ENCODE measurements around the gene ZGRF1. TPM values are rescaled to one million over a fixed set of nuclear protein-coding genes. Genes with fewer than 3 reads are reported as not detected.
"Not testable (repeated sequence)": the region's sequence is repeated elsewhere in the genome, so short reads cannot be mapped to it uniquely, and the experiment has no call there.

ZGRF1 gene
- total and polyA plus RNA-seq, 3 experiments from 2014 or later, result 0.92 to 26.9 (median 22.9) TPM

DNA sequence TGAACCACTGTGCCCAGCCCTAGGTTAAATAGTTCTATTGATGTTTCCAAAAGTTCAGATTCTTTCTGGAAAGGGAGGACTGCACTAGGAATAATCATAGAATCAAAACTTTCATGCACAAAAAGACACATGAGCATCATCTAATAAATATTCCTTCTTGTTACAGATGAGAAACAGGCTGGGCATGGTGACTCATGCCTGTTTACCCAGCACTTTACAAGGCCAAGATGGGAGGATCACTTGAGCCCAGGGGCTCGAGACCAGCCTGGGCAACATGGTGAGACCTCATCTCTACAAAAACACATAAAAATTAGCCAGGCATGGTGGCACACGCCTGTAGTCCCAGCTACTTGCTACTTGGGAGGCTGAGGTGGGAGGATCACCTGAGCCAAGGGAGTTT, 27.9 kb upstream of the ZGRF1 start:
- Mint-ChIP-seq H3K9me3 (no peaks in the 10 kb centered on the region), H3K36me3 (peaks cover 0 to 5% (median 1%) of the 10 kb centered on the region in 3 donors)
- CTCF ChIA-PET, result no interaction called here

DNA sequence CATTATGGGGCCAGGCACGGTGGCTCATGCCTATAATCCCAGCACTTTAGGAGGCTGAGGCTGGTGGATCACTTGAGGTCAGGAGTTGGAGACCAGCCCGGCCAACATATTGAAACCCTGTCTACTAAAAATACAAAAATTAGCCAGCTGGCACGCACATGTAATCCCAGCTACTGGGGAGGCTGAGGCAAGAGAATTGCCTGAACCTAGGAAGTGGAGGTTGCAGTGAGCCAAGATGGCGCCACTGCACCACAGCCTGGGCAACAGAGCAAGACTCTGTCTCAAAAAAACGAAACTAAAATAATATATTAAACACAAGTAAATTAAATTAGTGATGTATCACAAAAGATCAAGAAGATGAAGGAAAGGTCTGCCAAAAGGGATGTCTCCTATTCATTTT, 19.4 kb upstream of the ZGRF1 start:
- POLR2A ChIA-PET; H3K4me3 Mint-ChIP-seq; H3K27ac Mint-ChIP-seq; H3K4me1 ChIP-seq (ENCODE audit: insufficient read depth, low read length); H3K27ac ChIP-seq (ENCODE audit: low read depth, low read length); H3K4me1 Mint-ChIP-seq; H3K4me3 ChIP-seq (ENCODE audit: low read length); H3K9me3 Mint-ChIP-seq; H3K27me3 Mint-ChIP-seq; DNase-seq; H3K36me3 ChIP-seq (ENCODE audit: insufficient read depth, low read length); H3K27me3 ChIP-seq (ENCODE audit: insufficient read depth, low read length, poor library complexity, severe bottlenecking); H3K9me3 ChIP-seq (ENCODE audit: low read length): not testable (repeated sequence)
- CTCF ChIA-PET, result interaction anchor here (0.9 to 2.0 kb wide), 3 partner anchors 7 to 107 kb away, joined by 3 to 5 read pairs (median 3); no protein-coding TSS in a partner anchor
- H3K36me3 Mint-ChIP-seq, result peaks cover 15 to 68% (median 17%) of the 10 kb centered on the region in 3 donors

More for the DNA sequence above, 27.9 kb upstream of the ZGRF1 start:
- no peaks in the 10 kb centered on the region for H3K27me3 ChIP-seq (ENCODE audit: insufficient read depth, low read length, poor library complexity, severe bottlenecking)
- Mint-ChIP-seq H3K4me3 (no peak overlapping the region), H3K27ac (peak overlapping the region in 1 of 8 donors; percentile 4), H3K27me3 (peaks cover 0 to 1% of the 10 kb centered on the region in 2 donors), H3K4me1 (no peaks in the 10 kb centered on the region)
- POLR2A ChIA-PET, result interaction anchor here (0.6 kb wide), 1 partner anchor 37 kb away, joined by 3 read pairs; no protein-coding TSS in a partner anchor
- DNase-seq, result no peak
- no peaks in the 10 kb centered on the region for H3K9me3 ChIP-seq (ENCODE audit: low read length)
- H3K4me3 ChIP-seq (ENCODE audit: low read length), result no peak overlapping the region
- no peaks in the 10 kb centered on the region for H3K4me1 ChIP-seq (ENCODE audit: insufficient read depth, low read length)
- H3K36me3 ChIP-seq (ENCODE audit: insufficient read depth, low read length), result no peaks in the 10 kb centered on the region
- H3K27ac ChIP-seq (ENCODE audit: low read depth, low read length), result no peak overlapping the region

- DNase-seq, result no peak
- Mint-ChIP-seq H3K36me3 (peaks cover 16 to 74% (median 17%) of the 10 kb centered on the region in 3 donors), H3K4me3 (no peak overlapping the region), H3K4me1 (no peaks in the 10 kb centered on the region), H3K9me3 (no peaks in the 10 kb centered on the region), H3K27me3 (no peaks in the 10 kb centered on the region), H3K27ac (no peak overlapping the region)
- CTCF ChIA-PET, result interaction anchor here (0.9 to 2.0 kb wide), 2 partner anchors 8 to 9 kb away, joined by 3 to 5 read pairs; no protein-coding TSS in a partner anchor
- H3K36me3 ChIP-seq (ENCODE audit: insufficient read depth, low read length), result peaks cover 13% of the 10 kb centered on the region
- no peaks in the 10 kb centered on the region for H3K4me1 ChIP-seq (ENCODE audit: insufficient read depth, low read length)
- no peaks in the 10 kb centered on the region for H3K9me3 ChIP-seq (ENCODE audit: low read length)
- no peak overlapping the region for H3K27ac ChIP-seq (ENCODE audit: low read depth, low read length)
- H3K4me3 ChIP-seq (ENCODE audit: low read length), result no peak overlapping the region
- H3K27me3 ChIP-seq (ENCODE audit: insufficient read depth, low read length, poor library complexity, severe bottlenecking), result no peaks in the 10 kb centered on the region
- POLR2A ChIA-PET, result no interaction called here
Measured at GRCh38 chr4:112655270-112655669, 18.6 kb upstream of the ZGRF1 start.

DNA sequence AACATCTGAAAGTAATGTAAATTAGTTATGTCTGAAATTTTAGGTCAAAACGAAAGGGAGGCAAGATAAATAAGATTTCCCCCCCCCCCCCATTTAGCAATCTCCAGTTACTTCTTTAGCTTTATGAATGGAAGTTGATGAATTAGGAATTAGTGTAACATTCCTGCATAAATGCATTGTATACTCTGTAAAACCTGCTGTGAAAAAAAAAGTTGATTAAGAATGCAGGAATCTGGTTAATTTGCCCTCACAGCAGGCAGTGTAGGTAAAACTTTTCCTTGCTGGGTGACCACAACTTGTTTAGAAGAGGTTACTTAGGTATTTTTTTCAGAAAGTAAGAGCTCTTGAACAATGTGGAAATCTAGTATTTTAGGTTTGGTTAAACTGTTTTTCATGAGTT, 15.5 kb upstream of the ZGRF1 start:
- H3K27me3 ChIP-seq (ENCODE audit: insufficient read depth, low read length, poor library complexity, severe bottlenecking), result no peaks in the 10 kb centered on the region
- POLR2A ChIA-PET, result no interaction called here
- H3K36me3 Mint-ChIP-seq, result peaks cover 13 to 79% (median 14%) of the 10 kb centered on the region in 3 donors
- no peaks in the 10 kb centered on the region for H3K4me1 ChIP-seq (ENCODE audit: insufficient read depth, low read length)
- H3K27me3 Mint-ChIP-seq, result no peaks in the 10 kb centered on the region
- no peak overlapping the region for H3K4me3 Mint-ChIP-seq
- no peaks in the 10 kb centered on the region for H3K4me1 Mint-ChIP-seq
- no peak overlapping the region for H3K4me3 ChIP-seq (ENCODE audit: low read length)
- peaks cover 21% of the 10 kb centered on the region for H3K36me3 ChIP-seq (ENCODE audit: insufficient read depth, low read length)
- no peak overlapping the region for H3K27ac Mint-ChIP-seq
- H3K9me3 Mint-ChIP-seq, result no peaks in the 10 kb centered on the region
- CTCF ChIA-PET, result no interaction called here
- no peak overlapping the region for H3K27ac ChIP-seq (ENCODE audit: low read depth, low read length)
- no peak for DNase-seq
- H3K9me3 ChIP-seq (ENCODE audit: low read length), result no peaks in the 10 kb centered on the region

DNA sequence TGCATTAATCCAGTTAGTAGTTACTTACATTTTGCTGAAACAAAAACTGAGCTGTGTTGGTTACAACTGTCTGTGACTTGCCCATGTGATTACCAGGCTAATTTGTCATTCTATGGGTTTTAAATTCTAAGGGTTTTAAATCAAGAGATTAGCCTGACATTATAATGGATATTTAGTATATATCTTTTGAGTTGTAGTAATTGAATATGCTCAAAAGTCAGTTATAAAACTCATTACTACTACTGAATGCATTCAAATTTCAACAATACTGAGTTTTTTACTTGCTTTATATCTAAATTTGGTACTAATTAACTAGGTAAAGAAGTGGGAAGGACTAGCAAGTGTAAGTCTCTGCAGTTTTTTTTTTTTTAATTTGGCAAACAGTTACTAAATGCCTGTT, 14.9 kb upstream of the ZGRF1 start:
- Histone ChIP-seq H3K27me3 (ENCODE audit: insufficient read depth, low read length, poor library complexity, severe bottlenecking) (no peaks in the 10 kb centered on the region), H3K27ac (ENCODE audit: low read depth, low read length) (no peak overlapping the region), H3K4me3 (ENCODE audit: low read length) (no peak overlapping the region), H3K9me3 (ENCODE audit: low read length) (no peaks in the 10 kb centered on the region), H3K4me1 (ENCODE audit: insufficient read depth, low read length) (no peaks in the 10 kb centered on the region), H3K36me3 (ENCODE audit: insufficient read depth, low read length) (peaks cover 27% of the 10 kb centered on the region)
- POLR2A ChIA-PET, result no interaction called here
- no peak overlapping the region for H3K27ac Mint-ChIP-seq
- H3K9me3 Mint-ChIP-seq, result no peaks in the 10 kb centered on the region
- H3K36me3 Mint-ChIP-seq, result peaks cover 17 to 80% (median 20%) of the 10 kb centered on the region in 3 donors
- CTCF ChIA-PET, result no interaction called here
- DNase-seq, result no peak
- H3K4me1 Mint-ChIP-seq, result no peaks in the 10 kb centered on the region
- H3K27me3 Mint-ChIP-seq, result no peaks in the 10 kb centered on the region
- H3K4me3 Mint-ChIP-seq, result no peak overlapping the region

DNA sequence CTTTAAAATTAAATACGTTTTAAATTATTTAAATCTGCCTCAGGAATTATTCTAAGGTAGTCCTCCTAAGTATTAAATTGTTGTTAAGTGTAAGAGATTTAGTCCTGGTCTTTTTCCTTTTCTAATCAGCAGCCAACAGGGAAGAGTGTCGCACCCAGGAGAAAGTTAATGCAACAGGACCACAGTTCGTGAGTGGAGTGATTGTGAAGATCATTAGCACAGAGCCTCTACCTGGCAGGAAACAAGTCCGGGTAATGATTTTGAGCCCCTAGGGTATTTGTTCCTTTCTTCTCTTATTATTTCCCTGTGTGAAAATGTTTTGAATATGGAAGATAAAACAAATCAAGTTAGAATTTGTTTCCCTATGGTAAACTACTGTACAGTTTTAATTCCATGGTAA, 13.6 kb upstream of the ZGRF1 start:
- Histone ChIP-seq H3K9me3 (ENCODE audit: low read length) (no peaks in the 10 kb centered on the region), H3K27ac (ENCODE audit: low read depth, low read length) (no peak overlapping the region), H3K27me3 (ENCODE audit: insufficient read depth, low read length, poor library complexity, severe bottlenecking) (no peaks in the 10 kb centered on the region), H3K36me3 (ENCODE audit: insufficient read depth, low read length) (peaks cover 36% of the 10 kb centered on the region), H3K4me1 (ENCODE audit: insufficient read depth, low read length) (no peaks in the 10 kb centered on the region), H3K4me3 (ENCODE audit: low read length) (no peak overlapping the region)
- Mint-ChIP-seq H3K27ac (peak overlapping the region in 1 of 8 donors; percentile 4), H3K4me1 (no peaks in the 10 kb centered on the region), H3K9me3 (no peaks in the 10 kb centered on the region), H3K4me3 (no peak overlapping the region), H3K27me3 (no peaks in the 10 kb centered on the region), H3K36me3 (peaks cover 13 to 79% (median 17%) of the 10 kb centered on the region in 3 donors)
- no peak for DNase-seq
- POLR2A ChIA-PET, result no interaction called here
- CTCF ChIA-PET, result no interaction called here

DNA sequence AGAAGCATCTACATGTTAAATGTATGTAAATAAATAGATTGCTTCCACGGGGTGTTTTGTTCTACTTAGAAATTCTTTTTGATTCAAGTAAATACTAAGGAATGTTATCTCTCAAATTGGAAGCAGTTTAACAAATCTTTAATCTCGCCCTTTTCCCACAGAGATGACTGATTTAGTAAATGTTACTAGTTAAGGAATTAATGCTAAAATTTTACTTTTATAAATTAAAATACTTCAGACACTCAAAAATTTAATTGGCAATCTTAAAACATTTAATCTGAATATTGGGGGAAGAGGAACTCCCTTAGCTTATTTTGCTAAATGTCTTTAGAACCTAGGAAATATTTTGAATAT, 12.3 kb upstream of the ZGRF1 start:
- Histone ChIP-seq H3K9me3 (ENCODE audit: low read length) (no peaks in the 10 kb centered on the region), H3K27ac (ENCODE audit: low read depth, low read length) (no peak overlapping the region), H3K4me3 (ENCODE audit: low read length) (no peak overlapping the region), H3K4me1 (ENCODE audit: insufficient read depth, low read length) (no peaks in the 10 kb centered on the region), H3K27me3 (ENCODE audit: insufficient read depth, low read length, poor library complexity, severe bottlenecking) (no peaks in the 10 kb centered on the region), H3K36me3 (ENCODE audit: insufficient read depth, low read length) (peaks cover 38% of the 10 kb centered on the region)
- Mint-ChIP-seq H3K4me1 (no peaks in the 10 kb centered on the region), H3K27ac (no peak overlapping the region), H3K27me3 (no peaks in the 10 kb centered on the region), H3K36me3 (peaks cover 11 to 75% (median 13%) of the 10 kb centered on the region in 3 donors), H3K4me3 (no peak overlapping the region), H3K9me3 (no peaks in the 10 kb centered on the region)
- CTCF ChIA-PET, result no interaction called here
- POLR2A ChIA-PET, result no interaction called here
- no peak for DNase-seq

GRCh38 chr4:112648263-112649054, 11.8 kb upstream of the ZGRF1 start:
- no peak for DNase-seq
- no peak overlapping the region for H3K4me3 Mint-ChIP-seq
- no peaks in the 10 kb centered on the region for H3K9me3 Mint-ChIP-seq
- H3K27ac Mint-ChIP-seq, result no peak overlapping the region
- Histone ChIP-seq H3K4me1 (ENCODE audit: insufficient read depth, low read length) (no peaks in the 10 kb centered on the region), H3K9me3 (ENCODE audit: low read length) (no peaks in the 10 kb centered on the region), H3K4me3 (ENCODE audit: low read length) (no peak overlapping the region), H3K27me3 (ENCODE audit: insufficient read depth, low read length, poor library complexity, severe bottlenecking) (no peaks in the 10 kb centered on the region), H3K36me3 (ENCODE audit: insufficient read depth, low read length) (peaks cover 38% of the 10 kb centered on the region), H3K27ac (ENCODE audit: low read depth, low read length) (no peak overlapping the region)
- H3K36me3 Mint-ChIP-seq, result peaks cover 7 to 72% (median 10%) of the 10 kb centered on the region in 3 donors
- no peaks in the 10 kb centered on the region for H3K27me3 Mint-ChIP-seq
- POLR2A ChIA-PET, result no interaction called here
- CTCF ChIA-PET, result no interaction called here
- no peaks in the 10 kb centered on the region for H3K4me1 Mint-ChIP-seq

All from CD8-positive, alpha-beta memory T cell (primary cell).